HG03064 (cell line): ENCODE data around the gene ABCC9.

Experiments used
- ATAC-seq: cut with Tn5 transposase; IDR thresholded peaks from one replicate; pipeline ENCODE4 v1.9.1; 2021; ENCODE audit warnings: low read depth; ENCODE audit not compliant: unreplicated experiment

ABCC9 gene

DNA sequence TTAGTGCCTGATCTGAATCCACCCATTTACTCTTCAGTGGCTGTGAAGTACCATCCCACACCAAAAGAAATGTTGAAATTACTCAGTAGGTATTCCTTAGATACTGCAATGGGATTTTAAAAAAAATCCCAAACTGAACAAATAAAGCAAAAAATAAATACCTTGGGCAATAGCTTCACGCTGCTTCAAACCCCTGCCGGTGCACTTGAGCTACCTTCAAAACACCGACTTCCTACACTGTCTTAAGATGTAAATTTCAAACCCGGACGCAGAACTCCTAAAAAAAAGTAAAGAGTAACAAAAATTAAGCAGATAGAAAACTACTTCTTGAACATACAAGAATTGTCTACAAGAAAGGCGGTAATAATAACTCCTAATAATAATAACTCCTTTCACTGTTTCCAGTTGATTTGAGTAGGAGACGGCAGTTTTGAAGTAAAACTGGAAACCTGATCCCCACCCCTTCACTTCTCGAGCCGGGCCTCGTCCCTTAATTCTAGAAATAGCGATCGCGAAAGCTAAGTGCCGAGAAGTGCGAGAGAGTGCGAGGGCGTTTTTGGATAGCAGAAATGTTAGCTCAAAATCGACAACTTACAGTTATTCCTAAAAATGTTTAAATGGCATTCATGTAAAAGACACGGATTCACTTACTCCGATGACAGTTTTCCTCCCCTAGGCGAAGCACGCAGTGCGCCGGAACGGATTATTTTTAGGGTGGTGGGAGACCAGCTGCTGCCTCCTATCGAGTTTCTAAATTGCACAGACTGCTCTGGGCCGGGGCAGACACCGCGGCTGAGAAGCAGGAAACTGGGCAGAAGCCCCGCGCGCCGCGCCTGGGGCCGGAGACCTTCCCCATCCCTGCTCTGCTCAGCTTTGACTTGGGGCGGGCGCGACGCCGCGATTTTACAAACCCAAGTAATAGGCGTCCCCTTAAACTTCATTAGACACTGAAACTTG lies at the start of gene ABCC9:
ABCC9 (minus strand) TSS at position 878 of the 957 bp plus-strand sequence. CDS start 4,752 bp downstream, outside the sequence.
- no peak for ATAC-seq

DNA sequence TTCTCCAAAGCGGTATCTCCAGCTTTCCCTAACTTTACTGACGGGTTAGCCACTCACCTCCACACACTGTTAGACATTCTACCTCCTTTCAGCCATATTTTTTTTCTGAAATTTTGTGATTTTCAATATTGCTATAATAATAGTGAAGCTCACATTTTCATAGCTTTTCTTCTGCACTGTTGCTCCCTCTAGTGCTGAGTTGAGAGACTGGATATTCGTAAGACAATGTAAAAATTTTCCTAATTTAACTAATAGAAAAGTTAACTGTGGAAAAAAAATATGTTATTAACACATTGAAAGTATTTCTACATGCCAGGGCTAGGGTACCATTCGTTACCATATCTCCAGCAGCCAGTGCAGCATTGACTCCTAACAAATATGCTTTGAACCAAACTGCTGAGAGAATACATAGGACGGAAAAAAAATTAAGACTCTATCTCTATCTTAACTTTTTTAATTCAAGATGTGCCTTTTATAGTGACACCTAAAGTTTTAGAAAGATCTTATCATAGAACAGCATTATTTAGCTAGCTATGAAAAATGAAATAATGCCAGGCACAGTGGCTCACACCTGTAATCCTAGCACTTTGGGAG lies 48.7 kb upstream of the ABCC9 start:
- no peak for ATAC-seq

DNA sequence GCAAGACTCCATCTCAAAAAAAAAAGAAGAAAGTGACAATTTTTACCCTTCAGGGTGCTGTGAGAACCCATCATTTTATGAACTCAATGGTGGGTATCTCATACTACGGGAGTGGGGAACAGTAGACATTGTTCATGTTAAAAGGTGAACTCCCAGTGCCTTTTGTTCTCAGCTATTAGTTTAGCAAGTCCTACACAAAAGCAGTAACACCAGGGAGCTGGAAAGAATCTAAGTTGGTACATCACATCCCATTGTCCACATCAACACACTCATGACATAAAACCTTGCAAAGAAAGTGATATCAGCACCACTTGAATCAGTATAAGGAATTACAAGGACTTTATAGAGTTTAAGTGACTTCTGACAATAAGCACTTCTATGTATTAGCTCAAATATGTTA lies 47.4 kb upstream of the ABCC9 start:
- ATAC-seq: no peak

DNA sequence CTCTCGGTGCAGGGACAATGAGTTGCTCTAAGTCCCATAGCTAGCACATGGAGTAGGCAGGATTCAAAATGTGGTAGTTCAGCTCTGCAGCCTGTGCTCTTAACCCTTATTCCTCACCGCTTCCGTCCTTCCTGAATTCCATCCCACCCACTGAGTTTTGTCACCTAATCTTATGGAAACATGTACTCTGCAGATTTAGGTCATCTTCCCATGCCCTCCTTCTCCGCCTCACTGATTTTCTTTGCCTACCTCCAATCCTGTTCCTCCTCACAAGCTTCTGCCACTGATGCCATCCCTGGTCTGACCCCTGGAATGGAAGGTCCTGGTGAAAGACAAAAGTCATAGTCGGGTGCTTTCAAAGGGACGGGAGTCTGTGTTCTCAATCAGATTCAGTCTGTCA lies 46.5 kb upstream of the ABCC9 start:
- ATAC-seq: no peak

DNA sequence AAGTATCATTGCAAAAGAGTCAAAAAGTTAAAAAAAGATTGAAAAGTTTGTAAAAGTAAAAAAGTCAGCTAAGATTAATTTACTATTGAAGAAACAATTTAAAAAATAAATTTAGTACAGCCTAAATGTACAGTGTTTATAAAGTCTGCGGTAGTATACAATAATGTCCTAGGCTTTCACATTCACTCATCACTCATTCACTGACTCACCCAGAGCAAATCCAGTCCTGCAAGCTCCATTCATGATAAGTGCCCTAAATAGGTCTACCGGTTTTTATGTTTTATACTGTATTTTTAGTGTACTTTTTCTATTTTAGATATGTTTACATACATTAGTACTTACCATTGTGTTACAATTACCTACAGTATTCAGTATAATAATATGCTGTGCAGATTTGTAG lies 43.9 kb upstream of the ABCC9 start:
- no peak for ATAC-seq

DNA sequence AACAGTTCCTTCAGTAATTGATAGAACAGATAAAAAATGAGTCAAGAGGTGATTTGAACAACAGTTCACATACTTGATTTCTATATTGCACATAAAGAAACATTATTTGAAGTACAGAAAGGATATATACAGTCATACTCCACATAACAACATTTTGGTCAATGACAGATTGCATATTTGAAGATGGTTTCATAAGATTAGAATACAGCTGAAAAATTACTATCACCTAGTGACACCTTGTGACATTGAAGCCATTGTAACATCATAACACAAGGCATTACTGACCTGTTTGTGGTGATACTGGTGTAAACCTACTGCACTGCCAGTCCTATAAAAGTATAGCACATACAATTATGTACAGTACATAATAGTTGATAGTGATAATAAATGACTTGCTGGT lies 43.1 kb upstream of the ABCC9 start:
- no peak for ATAC-seq

DNA sequence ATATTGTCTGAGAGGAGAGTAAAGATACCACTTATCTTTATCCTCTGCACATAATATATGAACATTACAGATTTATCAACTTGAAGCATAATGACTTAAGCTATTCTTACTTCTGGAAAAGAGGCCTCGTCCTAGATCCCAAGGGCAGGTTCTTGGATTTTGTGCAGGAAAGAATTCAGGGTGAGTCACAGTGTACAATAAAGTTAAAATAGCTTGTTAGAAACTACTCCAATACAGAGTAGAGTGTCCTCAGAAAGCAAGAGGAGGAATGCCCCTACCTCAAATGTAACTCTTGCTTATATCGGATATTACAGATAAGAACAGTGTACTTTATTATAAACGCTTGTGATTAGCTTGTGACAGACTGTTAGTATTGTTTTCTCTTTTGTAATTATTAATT lies 41.9 kb upstream of the ABCC9 start:
- ATAC-seq: no peak

DNA sequence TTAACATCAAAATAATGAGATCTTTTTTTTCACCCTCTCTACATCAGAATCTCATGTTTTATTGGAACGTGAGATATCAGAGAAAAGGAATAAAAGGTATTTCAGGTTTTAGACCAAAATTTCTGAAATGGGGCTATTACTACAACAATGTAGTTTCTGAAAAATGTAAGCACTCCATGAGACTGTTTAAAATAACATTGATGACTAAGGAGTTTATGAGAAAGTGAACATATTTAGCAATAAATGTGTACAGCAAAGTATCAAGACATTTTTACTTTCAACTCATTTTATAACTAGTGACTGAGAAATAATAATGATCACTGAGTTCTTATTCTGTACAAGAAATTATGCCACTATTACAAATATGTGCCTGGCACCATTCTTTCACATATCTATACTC lies 39.3 kb upstream of the ABCC9 start:
- no peak for ATAC-seq

DNA sequence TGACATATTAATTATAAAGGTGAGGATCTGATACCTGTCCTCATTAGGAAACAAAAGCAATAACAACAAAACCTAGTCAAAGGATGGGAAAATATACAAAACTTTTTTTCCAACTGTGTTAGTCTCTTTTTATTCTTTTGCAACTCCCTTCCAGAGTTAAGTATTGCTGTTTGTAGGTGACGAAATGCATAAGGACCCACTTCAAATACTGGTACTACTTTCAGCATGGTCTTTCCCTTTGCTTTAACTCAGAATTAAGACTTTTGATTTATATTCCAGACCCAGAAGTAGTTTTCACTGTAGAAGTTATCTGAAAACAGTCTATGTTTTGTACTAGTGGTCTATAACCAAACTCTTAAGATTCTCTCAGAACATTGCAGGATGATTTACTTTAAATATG lies 34.1 kb upstream of the ABCC9 start:
- ATAC-seq: no peak

DNA sequence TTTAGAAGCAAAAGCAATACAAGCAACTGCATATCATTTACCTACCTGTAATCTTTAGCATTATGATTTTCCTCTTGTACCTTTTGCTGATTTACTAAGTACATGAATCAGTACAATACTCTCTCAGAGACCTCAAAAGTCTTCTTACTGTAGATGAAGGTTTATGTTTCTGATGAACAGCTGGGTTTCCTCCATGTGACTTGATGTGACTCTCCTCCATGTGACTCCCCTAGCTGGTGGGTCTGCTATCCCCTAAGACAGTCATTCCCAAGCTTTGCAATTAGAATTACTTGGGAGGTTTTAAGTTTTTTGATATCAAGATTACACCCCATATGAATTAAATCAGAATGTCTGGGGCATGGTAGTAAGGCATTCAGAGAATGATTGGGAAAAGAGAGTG lies 32.0 kb upstream of the ABCC9 start:
- no peak for ATAC-seq

DNA sequence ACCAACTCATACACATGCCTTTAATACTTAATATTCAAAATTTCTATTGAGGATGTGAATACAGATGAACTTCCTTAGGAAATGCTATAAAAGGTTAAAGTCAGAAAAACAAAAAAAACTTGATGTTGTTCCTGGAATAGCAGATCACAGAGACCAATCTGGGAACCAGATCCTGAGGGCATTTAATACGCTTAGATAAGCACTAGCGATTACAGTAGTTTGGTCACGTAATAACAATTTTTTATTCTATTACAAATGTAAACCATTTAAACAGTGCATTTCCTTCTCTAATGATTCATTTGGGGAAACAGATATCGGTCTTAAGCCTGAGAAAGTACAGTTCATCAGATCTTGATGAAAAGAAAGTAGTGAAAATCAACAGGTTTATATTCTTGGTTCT lies 30.8 kb upstream of the ABCC9 start:
- no peak for ATAC-seq

DNA sequence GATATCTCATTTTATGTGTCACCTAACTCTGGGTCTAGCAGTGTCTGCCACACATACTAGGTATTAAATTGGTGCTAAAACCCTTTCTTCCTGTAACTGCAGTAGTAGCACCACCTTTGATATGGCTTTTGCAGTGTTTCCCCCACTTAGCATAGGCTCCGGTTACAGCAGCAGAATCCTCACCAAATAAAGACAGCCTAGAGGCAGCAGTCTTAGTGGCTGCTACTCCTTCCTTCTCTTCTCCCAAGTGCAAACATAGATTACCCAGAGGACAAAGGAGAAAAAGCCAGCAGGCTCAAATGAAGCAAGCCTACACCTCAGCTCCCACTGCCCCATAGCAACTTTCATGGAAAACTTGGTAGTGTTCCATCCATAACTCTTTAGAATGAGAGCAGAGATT lies 30.1 kb upstream of the ABCC9 start:
- no peak for ATAC-seq

DNA sequence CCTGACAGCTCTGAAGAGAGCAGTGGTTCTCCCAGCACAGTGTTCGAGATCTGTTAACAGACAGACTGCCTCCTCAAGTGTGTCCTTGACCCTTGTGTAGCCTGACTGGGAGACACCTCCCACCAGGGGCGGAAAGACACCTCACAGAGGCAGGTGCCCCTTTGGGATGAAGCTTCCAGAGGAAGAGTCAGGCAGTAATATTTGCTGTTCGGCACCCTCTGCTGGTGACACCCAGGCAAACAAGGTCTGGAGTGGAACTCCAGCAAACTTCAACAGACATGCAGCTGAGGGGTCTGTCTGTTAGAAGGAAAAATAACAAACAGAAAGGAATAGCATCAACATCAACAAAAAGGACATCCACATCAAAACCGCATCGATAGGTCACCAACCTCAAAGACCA lies 21.6 kb upstream of the ABCC9 start:
- no peak for ATAC-seq

DNA sequence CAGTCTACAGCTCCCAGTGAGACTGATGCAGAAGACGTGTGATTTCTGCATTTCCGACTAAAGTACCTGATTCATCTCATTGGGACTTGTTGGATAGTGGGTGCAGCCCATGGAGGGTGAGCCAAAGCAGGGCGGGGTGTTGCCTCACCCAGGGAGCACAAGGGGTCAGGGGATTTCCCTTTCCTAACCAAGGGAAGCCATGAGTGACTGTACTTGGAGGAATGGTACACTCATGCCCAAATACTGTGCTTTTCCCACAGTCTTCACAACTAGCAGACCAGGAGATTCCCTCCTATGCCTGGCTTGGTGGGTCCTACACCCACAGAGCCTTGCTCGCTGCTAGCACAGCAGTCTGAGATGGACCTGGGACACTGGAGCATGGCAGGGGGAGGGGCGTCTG lies 21.0 kb upstream of the ABCC9 start:
- no peak for ATAC-seq

DNA sequence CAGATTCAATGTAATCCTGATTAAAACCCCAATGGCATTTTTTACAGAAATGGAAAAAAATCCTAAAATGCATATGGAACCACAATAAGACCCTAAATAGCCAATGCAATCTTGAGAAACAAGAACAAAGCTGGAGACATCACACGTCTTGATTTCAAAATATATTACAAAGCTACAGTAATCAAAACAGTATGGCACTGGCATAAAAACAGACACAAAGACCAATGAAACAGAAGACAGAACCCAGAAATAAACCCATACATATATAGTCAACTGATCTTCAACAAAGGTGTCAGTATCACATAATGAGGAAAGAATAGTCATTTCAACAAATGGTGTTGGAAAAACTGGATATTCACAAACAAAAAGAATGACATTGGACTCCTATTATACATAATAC lies 9.4 kb upstream of the ABCC9 start:
- ATAC-seq: no peak

DNA sequence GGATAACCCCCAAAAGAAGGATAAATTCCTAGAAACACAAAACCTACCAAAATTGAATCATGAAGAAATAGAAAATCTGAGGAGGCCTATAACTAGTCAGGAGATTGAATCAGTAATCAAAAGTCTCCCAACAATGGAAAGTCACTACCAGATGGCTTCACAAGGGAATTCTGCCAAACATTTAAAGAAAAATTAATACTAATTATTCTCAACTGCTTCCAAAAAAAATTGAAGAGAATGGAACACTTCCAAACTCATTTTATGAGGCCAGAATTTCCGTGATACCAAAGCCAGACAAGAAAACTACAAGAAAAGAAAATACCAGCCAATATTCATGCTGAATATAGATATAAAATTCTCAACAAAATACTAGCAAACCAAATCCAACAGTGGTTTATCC lies 7.8 kb upstream of the ABCC9 start:
- no peak for ATAC-seq

DNA sequence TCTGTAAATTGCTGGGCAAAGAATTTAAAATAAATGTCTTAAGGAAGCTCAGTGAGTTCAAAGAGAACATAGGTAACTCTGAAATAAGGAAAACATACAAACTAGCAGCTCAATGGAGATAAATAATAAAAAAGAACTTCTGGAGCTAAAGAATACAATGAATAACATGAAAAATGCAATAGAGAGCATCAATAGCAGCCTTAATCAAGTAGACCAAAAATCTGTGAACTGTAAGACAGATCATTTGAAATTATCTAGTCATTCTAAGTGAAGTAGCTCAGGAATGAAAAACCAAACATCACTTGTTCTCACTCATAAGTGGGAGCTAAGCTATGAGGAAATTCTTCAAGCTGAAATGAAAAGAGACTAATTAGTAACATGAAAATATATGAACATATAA lies 5.8 kb upstream of the ABCC9 start:
- ATAC-seq: no peak

DNA sequence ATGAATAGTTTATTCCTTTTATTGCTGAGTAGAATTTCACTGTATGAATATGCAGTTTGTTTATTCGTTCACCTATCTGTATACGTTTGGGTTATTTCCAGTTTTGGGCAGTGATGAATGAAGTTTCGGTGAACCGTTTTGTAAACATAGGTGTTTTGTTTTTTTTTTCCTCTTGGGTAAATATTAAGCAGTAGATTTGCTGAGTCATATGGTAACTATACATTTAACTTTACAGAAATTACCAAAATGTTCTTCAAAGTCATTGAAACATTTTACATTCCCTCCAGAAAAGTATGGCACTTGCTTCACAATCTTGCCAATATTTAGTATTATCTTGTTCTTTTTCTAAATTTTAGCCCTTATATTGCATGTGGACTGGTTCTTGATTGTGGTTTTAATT lies 3.8 kb upstream of the ABCC9 start:
- ATAC-seq: no peak

DNA sequence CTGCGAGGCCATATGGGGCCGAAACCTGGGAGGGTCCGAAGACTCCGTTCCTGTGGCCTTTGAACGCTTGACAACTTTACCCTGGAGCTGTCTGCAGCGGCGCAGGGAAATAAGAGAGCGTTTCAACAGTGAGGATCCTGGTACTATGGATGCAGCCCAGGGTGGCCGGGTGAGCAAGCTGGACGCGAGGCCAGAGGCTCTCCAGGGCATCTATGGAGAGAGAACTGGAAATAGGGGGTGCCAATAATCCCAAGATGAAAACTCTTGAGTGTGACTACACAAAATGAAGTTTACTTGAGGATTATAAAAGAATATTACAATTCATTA lies 1.1 kb upstream of the ABCC9 start:
- no peak for ATAC-seq

DNA sequence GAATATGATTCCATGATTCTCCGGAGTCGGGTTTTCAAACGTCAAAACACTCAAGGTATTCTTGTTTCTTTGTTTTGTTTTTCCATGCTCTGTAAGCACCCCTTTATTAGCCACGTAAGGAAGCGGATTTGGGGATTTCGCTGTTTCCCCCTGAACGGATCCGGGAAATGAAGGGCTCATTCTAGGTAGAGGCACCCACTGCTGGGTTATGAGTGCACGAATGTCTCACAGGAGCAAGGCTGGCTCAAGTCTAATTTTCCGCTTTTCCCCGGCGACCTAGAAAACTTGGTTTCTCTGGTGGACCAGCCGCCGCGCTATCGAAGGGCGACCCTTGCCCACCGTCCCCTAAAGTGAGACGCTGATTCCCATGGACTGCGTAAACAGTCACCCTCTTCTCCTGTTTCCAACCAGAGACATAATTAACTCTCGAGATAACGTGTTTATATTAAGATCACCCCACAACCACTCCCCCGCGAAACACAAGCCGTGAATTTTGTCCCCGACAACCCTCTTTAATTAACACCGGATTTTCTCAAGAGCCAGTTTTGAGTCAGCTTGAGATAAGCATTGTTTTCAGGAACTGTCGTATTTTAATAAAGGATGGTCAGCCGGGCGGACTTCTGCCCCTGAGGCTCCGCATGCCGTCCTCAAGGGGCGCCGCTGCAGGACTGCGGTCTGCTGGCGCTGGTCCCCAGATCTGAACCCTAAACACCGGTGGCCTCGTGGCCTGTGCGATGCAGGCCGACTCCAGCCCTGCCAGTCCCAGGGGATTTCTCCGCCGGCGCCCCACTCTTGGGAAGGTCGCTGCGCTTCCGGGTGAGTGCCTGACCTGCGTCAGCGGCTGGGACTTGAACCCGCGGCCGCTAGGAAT lies 515 bp upstream of the ABCC9 start:
- ATAC-seq: no peak

DNA sequence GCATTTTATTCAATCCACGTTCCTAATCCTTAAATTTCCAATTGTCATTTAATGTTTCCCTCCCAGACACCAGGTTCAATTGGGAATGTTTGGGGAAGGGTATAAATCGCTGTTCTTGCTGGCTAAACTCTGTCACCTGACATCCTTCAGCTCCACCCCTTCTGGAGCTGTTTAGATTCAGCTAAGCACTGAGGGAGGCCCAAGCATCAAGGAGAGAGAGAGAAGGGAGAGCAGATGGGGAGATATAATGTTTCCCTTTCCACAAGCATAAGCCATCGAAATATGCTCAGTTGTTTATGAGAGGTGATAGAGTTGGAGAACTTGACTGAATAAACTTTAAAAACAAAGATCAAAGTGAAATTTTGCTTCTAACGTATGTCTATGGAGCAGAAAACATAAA lies 1.8 kb downstream of the ABCC9 start:
- ATAC-seq: no peak
